Skeletal muscle tissue (tissue), 4 donors: ENCODE measurements around the gene DBN1. TPM values are rescaled to one million over a fixed set of nuclear protein-coding genes. Genes with fewer than 3 reads are reported as not detected.

ENCODE experiments used
- H3K27ac ChIP-seq: one replicate; pipeline ENCODE4 v1.7.0; 2013; ENCODE audit warnings: mild to moderate bottlenecking, low read depth, low read length, inconsistent platforms
- H3K27me3 ChIP-seq, 3 donors: one replicate each; pipeline ENCODE4 v1.7.0; 2013; ENCODE audit warnings: low read length in 3 of 3; ENCODE audit not compliant: control insufficient read depth in 3 of 3, insufficient read depth in 3 of 3
- H3K36me3 ChIP-seq, 3 donors: one replicate each; pipeline ENCODE4 v1.7.0; 2013; ENCODE audit warnings: low read length in 3 of 3; ENCODE audit not compliant: control insufficient read depth in 3 of 3, insufficient read depth in 3 of 3
- H3K4me1 ChIP-seq, 3 donors: one replicate each; pipeline ENCODE4 v1.7.0; 2013; ENCODE audit warnings: low read length in 3 of 3, mild to moderate bottlenecking in 3 of 3; ENCODE audit not compliant: control insufficient read depth in 3 of 3, insufficient read depth in 3 of 3
- H3K4me3 ChIP-seq, 3 donors: one replicate each; pipeline ENCODE4 v1.7.0; 2013; ENCODE audit warnings: low read length in 3 of 3
- H3K9ac ChIP-seq, 3 donors: one replicate each; pipeline ENCODE4 v1.7.0; 2013; ENCODE audit warnings: low read length in 3 of 3, mild to moderate bottlenecking in 3 of 3, moderate library complexity in 2 of 3, low read depth in 1 of 3
- H3K9me3 ChIP-seq, 3 donors: one replicate each; pipeline ENCODE4 v1.7.0; 2013; ENCODE audit warnings: low read length in 3 of 3; ENCODE audit not compliant: control insufficient read depth in 3 of 3
- total RNA-seq: library from RNA; depleted of rRNA; stranded (reverse); fragments of >200 nt; gene quantifications from one replicate; pipeline ENCODE4 v1.2.3, GENCODE V29; 2014
- donor health status: Osteomylitis.

The DBN1 gene
- total RNA-seq, 1 donor from 2014 or later: 108 TPM

- Histone ChIP-seq H3K4me3 (peak overlapping the region in 1 of 3 donors; percentile 29), H3K27ac (peak overlapping the region; percentile 9), H3K9ac (peak overlapping the region in 1 of 3 donors; percentile 75), H3K27me3 (no peaks in the 10 kb centered on the region), H3K9me3 (no peaks in the 10 kb centered on the region), H3K36me3 (peaks cover 40 to 48% (median 47%) of the 10 kb centered on the region in 3 donors), H3K4me1 (peaks cover 27 to 41% (median 36%) of the 10 kb centered on the region in 3 donors)
Observed at GRCh38 chr5:177484902-177485549, 11.6 kb upstream of the DBN1 start.

GRCh38 chr5:177483994-177484901 lies 10.8 kb upstream of the DBN1 start:
- H3K9me3 ChIP-seq: no peaks in the 10 kb centered on the region
- H3K36me3 ChIP-seq: peaks cover 35 to 42% (median 41%) of the 10 kb centered on the region in 3 donors
- H3K4me3 ChIP-seq: peak overlapping the region in 2 of 3 donors; percentile 6 to 9
- no peaks in the 10 kb centered on the region for H3K27me3 ChIP-seq
- H3K9ac ChIP-seq: peak overlapping the region in 1 of 3 donors; percentile 75
- peak overlapping the region; percentile 12 for H3K27ac ChIP-seq
- peaks cover 34 to 46% (median 42%) of the 10 kb centered on the region in 3 donors for H3K4me1 ChIP-seq

DNA sequence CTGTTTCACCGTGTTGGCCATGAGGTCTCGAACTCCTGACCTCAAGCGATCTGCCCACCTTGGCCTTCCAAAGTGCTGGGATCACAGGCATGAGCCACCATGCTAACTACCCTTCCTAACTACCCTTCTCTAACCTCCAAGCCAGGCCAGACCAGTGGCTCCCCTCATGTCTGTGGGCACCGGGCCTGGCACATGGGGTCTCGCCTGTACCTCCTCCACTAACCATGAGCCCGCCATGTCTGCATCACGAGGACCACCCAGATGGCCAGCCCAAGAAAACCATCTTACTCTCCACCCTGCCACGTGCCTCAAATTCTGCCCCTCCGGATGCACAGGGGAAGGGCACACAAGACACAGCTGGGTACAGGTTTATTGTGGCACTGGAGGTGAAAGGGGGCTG lies 9.6 kb upstream of the DBN1 start:
- no peak overlapping the region for H3K4me3 ChIP-seq
- H3K4me1 ChIP-seq: peaks cover 43 to 56% (median 49%) of the 10 kb centered on the region in 3 donors
- H3K9me3 ChIP-seq: no peaks in the 10 kb centered on the region
- peaks cover 29 to 33% (median 32%) of the 10 kb centered on the region in 3 donors for H3K36me3 ChIP-seq
- no peak overlapping the region for H3K27ac ChIP-seq
- no peak overlapping the region for H3K9ac ChIP-seq
- H3K27me3 ChIP-seq: no peaks in the 10 kb centered on the region

DNA sequence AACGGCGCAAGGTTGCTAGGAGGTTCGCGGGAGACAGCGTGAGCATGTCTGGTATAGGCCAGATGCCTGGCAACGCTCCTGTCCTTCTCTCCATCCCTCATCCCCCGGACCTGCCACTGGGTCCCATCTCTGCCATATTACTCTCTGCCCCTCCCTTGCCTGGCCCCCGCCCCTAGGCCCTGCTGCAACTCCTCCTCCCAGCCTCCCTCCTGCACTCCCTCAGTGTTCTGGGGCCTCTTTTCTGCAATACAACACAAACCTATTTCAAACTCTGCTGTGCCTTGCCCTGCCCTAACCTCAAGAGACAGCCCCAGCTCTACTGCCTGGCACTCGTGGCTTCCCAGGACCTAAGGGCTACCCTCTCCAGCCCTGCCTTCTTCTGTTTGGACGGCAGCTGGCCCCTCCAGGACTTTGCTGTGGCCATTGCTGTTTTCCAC lies 8.9 kb upstream of the DBN1 start:
- H3K4me3 ChIP-seq: no peak overlapping the region
- peaks cover 22 to 26% (median 25%) of the 10 kb centered on the region in 3 donors for H3K36me3 ChIP-seq
- no peaks in the 10 kb centered on the region for H3K27me3 ChIP-seq
- H3K9ac ChIP-seq: no peak overlapping the region
- no peaks in the 10 kb centered on the region for H3K9me3 ChIP-seq
- H3K4me1 ChIP-seq: peaks cover 47 to 59% (median 49%) of the 10 kb centered on the region in 3 donors
- H3K27ac ChIP-seq: no peak overlapping the region

GRCh38 chr5:177479774-177480173 lies 6.3 kb upstream of the DBN1 start:
- Histone ChIP-seq H3K9ac (peak overlapping the region; percentile 19 to 70 (median 69)), H3K27me3 (peaks cover 0 to 1% (median 0%) of the 10 kb centered on the region in 3 donors), H3K36me3 (peaks cover 9 to 17% (median 16%) of the 10 kb centered on the region in 3 donors), H3K9me3 (no peaks in the 10 kb centered on the region), H3K27ac (peak overlapping the region; percentile 77), H3K4me3 (peak overlapping the region in 1 of 3 donors; percentile 13), H3K4me1 (peaks cover 34 to 44% (median 34%) of the 10 kb centered on the region in 3 donors)

- Histone ChIP-seq H3K9ac (peak overlapping the region; percentile 19 to 70 (median 69)), H3K36me3 (peaks cover 8 to 14% (median 11%) of the 10 kb centered on the region in 3 donors), H3K4me3 (peak overlapping the region in 2 of 3 donors; percentile 33 to 52), H3K9me3 (no peaks in the 10 kb centered on the region), H3K27me3 (peaks cover 0 to 6% (median 0%) of the 10 kb centered on the region in 3 donors), H3K4me1 (peaks cover 27 to 36% (median 30%) of the 10 kb centered on the region in 3 donors), H3K27ac (peak overlapping the region; percentile 77)
Observed at GRCh38 chr5:177478711-177479646, 5.5 kb upstream of the DBN1 start.

- peaks cover under 1 to 3% (median 2%) of the 10 kb centered on the region in 3 donors for H3K36me3 ChIP-seq
- H3K27me3 ChIP-seq: peaks cover 0 to 6% (median 0%) of the 10 kb centered on the region in 3 donors
- no peak overlapping the region for H3K27ac ChIP-seq
- H3K4me1 ChIP-seq: peaks cover 20 to 31% (median 28%) of the 10 kb centered on the region in 3 donors
- H3K9me3 ChIP-seq: no peaks in the 10 kb centered on the region
- no peak overlapping the region for H3K4me3 ChIP-seq
- H3K9ac ChIP-seq: peak overlapping the region in 1 of 3 donors; percentile 16
Observed at GRCh38 chr5:177477701-177478477, 4.5 kb upstream of the DBN1 start.

DNA sequence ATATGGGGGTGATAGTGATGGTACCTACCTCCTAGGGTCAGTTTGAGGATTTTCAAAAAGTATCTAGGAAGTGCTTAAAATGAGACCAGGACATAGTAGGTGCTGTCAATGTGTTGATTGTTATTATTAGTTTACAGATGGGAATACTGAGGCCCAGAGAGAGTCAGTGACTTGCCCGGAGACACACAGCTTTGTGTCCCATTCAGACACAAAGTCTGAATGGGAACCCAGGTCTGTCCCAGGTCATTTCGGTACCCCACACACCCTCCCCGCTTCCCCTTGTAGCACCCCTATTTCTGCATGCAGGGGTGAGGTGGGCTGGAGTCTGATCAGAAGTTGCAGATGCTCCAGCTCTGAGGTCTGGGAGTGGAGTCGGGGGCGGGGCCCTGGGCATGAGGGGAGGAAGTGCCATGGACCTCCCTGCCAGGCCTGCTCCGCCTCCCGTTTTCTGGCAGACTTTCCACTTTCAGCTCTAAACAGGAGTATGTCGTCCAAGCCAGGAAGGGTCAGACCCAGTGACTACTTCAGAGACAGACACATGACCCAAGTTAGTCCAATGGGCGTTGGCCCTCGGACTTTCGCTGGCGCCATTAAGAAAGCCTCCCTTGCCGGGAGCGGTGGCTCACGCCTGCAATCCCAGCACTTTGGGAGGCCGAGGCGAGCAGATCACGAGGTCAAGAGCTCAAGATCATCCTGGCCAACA lies 3.2 kb upstream of the DBN1 start:
- Histone ChIP-seq H3K9me3 (no peaks in the 10 kb centered on the region), H3K36me3 (peaks cover 0 to 1% (median under 1%) of the 10 kb centered on the region in 3 donors), H3K27ac (no peak overlapping the region), H3K4me1 (peaks cover 29 to 38% (median 33%) of the 10 kb centered on the region in 3 donors), H3K9ac (no peak overlapping the region), H3K4me3 (no peak overlapping the region), H3K27me3 (peaks cover 0 to 6% (median 0%) of the 10 kb centered on the region in 3 donors)
